ENCODE results near the gene ATXN3L. TPM values are rescaled to one million over a fixed set of nuclear protein-coding genes. Genes with fewer than 3 reads are reported as not detected.

The ATXN3L gene
- total RNA-seq, 1 donor: not detected

DNA sequence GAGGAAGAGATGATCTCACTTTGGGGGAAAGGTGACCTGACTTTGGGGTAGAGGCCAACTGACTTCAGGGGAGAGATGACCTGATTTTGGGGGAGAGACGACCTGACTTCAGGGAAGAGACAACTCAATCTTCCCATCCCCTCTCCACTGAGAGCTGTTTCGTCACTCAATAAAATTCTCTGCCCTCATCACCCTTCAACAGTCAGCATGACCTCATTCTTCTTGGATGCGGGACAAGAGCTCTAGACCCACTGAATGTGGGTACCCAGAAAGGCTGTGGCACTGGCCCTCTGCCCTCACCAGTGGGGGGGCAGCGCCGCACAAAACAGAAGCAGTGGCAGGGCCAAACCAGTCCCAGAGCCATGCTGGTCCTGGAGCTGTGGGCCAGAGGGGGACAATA lies 34.6 kb downstream of the ATXN3L start:
- DNase-seq (ENCODE audit: low read depth): no peak

GRCh38 chrX:13284570-13284969 lies 35.3 kb downstream of the ATXN3L start:
- DNase-seq (ENCODE audit: low read depth): peak; percentile 49
- H3K4me3 ChIP-seq (ENCODE audit: low read depth, low read length): no peak overlapping the region
- TF ChIP-seq, protein P1, sequence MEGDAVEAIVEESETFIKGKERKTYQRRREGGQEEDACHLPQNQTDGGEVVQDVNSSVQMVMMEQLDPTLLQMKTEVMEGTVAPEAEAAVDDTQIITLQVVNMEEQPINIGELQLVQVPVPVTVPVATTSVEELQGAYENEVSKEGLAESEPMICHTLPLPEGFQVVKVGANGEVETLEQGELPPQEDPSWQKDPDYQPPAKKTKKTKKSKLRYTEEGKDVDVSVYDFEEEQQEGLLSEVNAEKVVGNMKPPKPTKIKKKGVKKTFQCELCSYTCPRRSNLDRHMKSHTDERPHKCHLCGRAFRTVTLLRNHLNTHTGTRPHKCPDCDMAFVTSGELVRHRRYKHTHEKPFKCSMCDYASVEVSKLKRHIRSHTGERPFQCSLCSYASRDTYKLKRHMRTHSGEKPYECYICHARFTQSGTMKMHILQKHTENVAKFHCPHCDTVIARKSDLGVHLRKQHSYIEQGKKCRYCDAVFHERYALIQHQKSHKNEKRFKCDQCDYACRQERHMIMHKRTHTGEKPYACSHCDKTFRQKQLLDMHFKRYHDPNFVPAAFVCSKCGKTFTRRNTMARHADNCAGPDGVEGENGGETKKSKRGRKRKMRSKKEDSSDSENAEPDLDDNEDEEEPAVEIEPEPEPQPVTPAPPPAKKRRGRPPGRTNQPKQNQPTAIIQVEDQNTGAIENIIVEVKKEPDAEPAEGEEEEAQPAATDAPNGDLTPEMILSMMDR (IDR thresholded peaks at IDR 0.05; ENCODE audit: insufficient read depth, low read length): no peak

More for the DNA sequence above, 34.6 kb downstream of the ATXN3L start:
- H3K4me3 ChIP-seq (ENCODE audit: low read depth, low read length): no peak overlapping the region
- TF ChIP-seq, protein P1 (IDR thresholded peaks at IDR 0.05; ENCODE audit: insufficient read depth, low read length): no peak

GRCh38 chrX:13283950-13284546 lies 35.8 kb downstream of the ATXN3L start:
- DNase-seq (ENCODE audit: low read depth): peak; percentile 86
- no peak overlapping the region for H3K4me3 ChIP-seq (ENCODE audit: low read depth, low read length)
- TF ChIP-seq, protein P1 (IDR thresholded peaks at IDR 0.05; ENCODE audit: insufficient read depth, low read length): no peak

GRCh38 chrX:13283512-13283911 lies 36.3 kb downstream of the ATXN3L start:
- TF ChIP-seq, protein P1 (IDR thresholded peaks at IDR 0.05; ENCODE audit: insufficient read depth, low read length): no peak
- H3K4me3 ChIP-seq (ENCODE audit: low read depth, low read length): no peak overlapping the region
- DNase-seq (ENCODE audit: low read depth): peak; percentile 62

GRCh38 chrX:13281289-13281688 lies 38.6 kb downstream of the ATXN3L start:
- no peak for DNase-seq (ENCODE audit: low read depth)
- TF ChIP-seq, protein P1 (IDR thresholded peaks at IDR 0.05; ENCODE audit: insufficient read depth, low read length): no peak
- H3K4me3 ChIP-seq (ENCODE audit: low read depth, low read length): no peak overlapping the region

GRCh38 chrX:13279279-13280018 lies 40.4 kb downstream of the ATXN3L start:
- TF ChIP-seq, protein P1 (IDR thresholded peaks at IDR 0.05; ENCODE audit: insufficient read depth, low read length): no peak
- no peak overlapping the region for H3K4me3 ChIP-seq (ENCODE audit: low read depth, low read length)
- DNase-seq (ENCODE audit: low read depth): no peak
